Inflammatory macrophage treated with lipopolysaccharide for 4 hours (primary cell): ENCODE results near the gene MPZL2.
"Not testable (repeated sequence)": the region's sequence is repeated elsewhere in the genome, so short reads cannot be mapped to it uniquely, and the experiment has no call there.

ENCODE experiments used
- DNase-seq: peaks from one replicate; pipeline ENCODE4 v3.0.0-alpha.2; 2020

The MPZL2 gene

GRCh38 chr11:118263695-118264568 is at the start of gene MPZL2:
Gene MPZL2, minus strand, starts transcription at chr11:118264297. Its CDS starts 144 bp downstream, at chr11:118264153.
- no peak for DNase-seq

GRCh38 chr11:118313242-118313641 is 49.1 kb upstream of the MPZL2 start:
- DNase-seq, result no peak

- no peak for DNase-seq
Observed at GRCh38 chr11:118312328-118312727, 48.2 kb upstream of the MPZL2 start.

- no peak for DNase-seq
Observed at GRCh38 chr11:118311518-118311917, 47.4 kb upstream of the MPZL2 start.

GRCh38 chr11:118310781-118311485 is 46.8 kb upstream of the MPZL2 start:
- DNase-seq, result no peak

GRCh38 chr11:118310271-118310670 is 46.2 kb upstream of the MPZL2 start:
- no peak for DNase-seq

- DNase-seq, result not testable (repeated sequence)
Observed at GRCh38 chr11:118308995-118309528, 45.0 kb upstream of the MPZL2 start.

- no peak for DNase-seq
Observed at GRCh38 chr11:118306556-118306955, 42.5 kb upstream of the MPZL2 start.

- DNase-seq, result no peak
Observed at GRCh38 chr11:118305726-118306125, 41.6 kb upstream of the MPZL2 start.

GRCh38 chr11:118304568-118305248 is 40.6 kb upstream of the MPZL2 start, which contains the start of gene CD3E:
Gene CD3E, plus strand, starts transcription at chr11:118304730. Its CDS starts 223 bp downstream, at chr11:118304953.
- DNase-seq, result no peak

- DNase-seq, result no peak
Observed at GRCh38 chr11:118304227-118304567, 40.1 kb upstream of the MPZL2 start.

- DNase-seq, result no peak
Observed at GRCh38 chr11:118301600-118302195, 37.6 kb upstream of the MPZL2 start.

GRCh38 chr11:118295815-118296454 is 31.8 kb upstream of the MPZL2 start:
- peak; percentile 61 for DNase-seq

- DNase-seq, result no peak
Observed at GRCh38 chr11:118295199-118295598, 31.1 kb upstream of the MPZL2 start.

GRCh38 chr11:118294053-118294452 is 30.0 kb upstream of the MPZL2 start:
- no peak for DNase-seq

- peak; percentile 89 for DNase-seq
Observed at GRCh38 chr11:118291477-118292135, 27.5 kb upstream of the MPZL2 start.

- peak; percentile 78 for DNase-seq
Observed at GRCh38 chr11:118290923-118291322, 26.8 kb upstream of the MPZL2 start.

GRCh38 chr11:118289401-118289800 is 25.3 kb upstream of the MPZL2 start:
- DNase-seq, result no peak

GRCh38 chr11:118287006-118287405 is 22.9 kb upstream of the MPZL2 start:
- no peak for DNase-seq

GRCh38 chr11:118286545-118286944 is 22.4 kb upstream of the MPZL2 start:
- DNase-seq, result no peak

GRCh38 chr11:118283756-118284350 is 19.8 kb upstream of the MPZL2 start:
- DNase-seq, result no peak
